AG04450 (cell line): ENCODE results near the gene VSTM4. TPM values are rescaled to one million over a fixed set of nuclear protein-coding genes. Genes with fewer than 3 reads are reported as not detected.

Experiments used
- CTCF ChIA-PET: fragments of 300-600, 350-600 bp; formaldehyde crosslinking; extraction: SDS; loops from one replicate; lab custom pipeline; 2022; ENCODE audit warnings: antibody characterized with exemption, inconsistent platforms; lab: Charles Lee
- POLR2A ChIA-PET: fragments of 350-600 bp; formaldehyde crosslinking; extraction: SDS; loops from one replicate; lab custom pipeline; 2021; ENCODE audit warnings: antibody characterized with exemption, inconsistent platforms; lab: Yijun Ruan, JAX
- DNase-seq: peaks from one replicate; pipeline ENCODE4 v3.0.0-alpha.2; 2011; ENCODE audit warnings: low read depth, low spot score
- H3K27ac ChIP-seq: one replicate; pipeline ENCODE4 v1.5.1; 2012; ENCODE audit warnings: low read depth, low read length, control low read depth
- H3K27me3 ChIP-seq: one replicate; pipeline ENCODE4 v1.6.0; 2012; ENCODE audit warnings: low read length; ENCODE audit not compliant: control insufficient read depth, insufficient read depth
- H3K4me3 ChIP-seq: 2 replicates; pipeline ENCODE4 v1.5.1; 2011; ENCODE audit warnings: mild to moderate bottlenecking, low read depth, low read length, control low read depth
- H3K9me3 ChIP-seq: 2 replicates; pipeline ENCODE4 v1.5.1; 2012; ENCODE audit warnings: low read length; ENCODE audit not compliant: control insufficient read depth, insufficient read depth
- polyA minus RNA-seq: library from RNA; depleted of rRNA, polyadenylated mRNA; stranded (reverse); fragments of >200 nt; gene quantifications from 2 replicates; pipeline ENCODE4 v1.2.3, GENCODE V29; 2011; rRNA and poly(A)+ RNA removed
- polyA plus RNA-seq: library from polyadenylated mRNA; depleted of rRNA; stranded (reverse); fragments of >200 nt; gene quantifications from 2 replicates; pipeline ENCODE4 v1.2.3, GENCODE V29; 2011; rRNA removed
- TF ChIP-seq, protein P1 (sequence below): IDR thresholded peaks from 2 replicates; pipeline ENCODE4 v1.5.1; 2011; ENCODE audit warnings: low read depth, low read length, control low read depth, inconsistent platforms

The VSTM4 gene, protein sequence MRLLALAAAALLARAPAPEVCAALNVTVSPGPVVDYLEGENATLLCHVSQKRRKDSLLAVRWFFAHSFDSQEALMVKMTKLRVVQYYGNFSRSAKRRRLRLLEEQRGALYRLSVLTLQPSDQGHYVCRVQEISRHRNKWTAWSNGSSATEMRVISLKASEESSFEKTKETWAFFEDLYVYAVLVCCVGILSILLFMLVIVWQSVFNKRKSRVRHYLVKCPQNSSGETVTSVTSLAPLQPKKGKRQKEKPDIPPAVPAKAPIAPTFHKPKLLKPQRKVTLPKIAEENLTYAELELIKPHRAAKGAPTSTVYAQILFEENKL
- polyA plus RNA-seq, result 3.6 and 3.9 TPM in 2 replicates
- polyA minus RNA-seq, result 4.0 and 4.3 TPM in 2 replicates

DNA sequence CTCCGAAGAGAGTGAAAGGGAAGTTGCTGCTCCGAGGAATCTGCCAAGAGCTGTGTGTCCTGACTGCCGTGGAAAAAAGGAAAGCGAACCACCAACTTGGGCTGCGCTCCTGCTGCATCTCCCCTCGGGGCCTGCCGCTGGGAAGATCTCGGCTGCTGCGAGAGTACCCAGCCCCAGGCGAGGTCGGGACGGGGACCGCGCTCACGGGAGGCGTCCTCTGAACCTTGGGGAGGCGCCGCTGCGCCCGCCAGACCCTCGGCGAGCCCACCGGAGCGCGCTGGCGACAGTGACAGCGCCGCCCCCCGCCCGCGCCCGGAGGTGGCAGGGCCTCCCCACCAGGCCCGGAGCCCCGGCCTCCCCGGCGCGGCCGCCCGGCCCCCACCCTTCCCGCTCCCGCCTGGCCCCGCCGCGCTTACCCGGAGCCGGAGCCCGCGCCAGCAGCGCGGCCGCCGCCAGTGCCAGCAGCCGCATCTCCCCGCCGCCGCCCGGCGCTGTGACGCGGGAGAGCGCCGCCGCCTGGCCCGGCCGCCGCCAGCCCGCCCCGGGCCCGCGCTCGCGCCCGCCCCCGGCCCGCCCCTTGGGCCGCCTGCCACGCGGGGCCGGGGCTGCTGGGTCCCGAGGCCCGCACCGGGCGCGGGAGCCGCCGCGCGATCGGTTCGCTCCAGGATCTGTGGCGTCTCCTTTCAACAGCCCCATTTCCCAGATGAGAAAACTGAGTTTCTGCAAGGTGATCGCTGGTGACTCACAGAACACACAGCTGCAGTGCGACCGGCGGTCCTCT is at the start of gene VSTM4:
Gene VSTM4 (minus strand): TSS at position 508 of the 781 bp plus-strand sequence. CDS start 37 bp downstream, at position 471.
- peak within 1 kb of the TSS; percentile 70 for H3K4me3 ChIP-seq
- no peaks in the 10 kb centered on the region; the same call in 1 of the 2 replicates for H3K9me3 ChIP-seq
- peaks cover 12% of the 10 kb centered on the region for H3K27me3 ChIP-seq
- TF ChIP-seq, protein P1, sequence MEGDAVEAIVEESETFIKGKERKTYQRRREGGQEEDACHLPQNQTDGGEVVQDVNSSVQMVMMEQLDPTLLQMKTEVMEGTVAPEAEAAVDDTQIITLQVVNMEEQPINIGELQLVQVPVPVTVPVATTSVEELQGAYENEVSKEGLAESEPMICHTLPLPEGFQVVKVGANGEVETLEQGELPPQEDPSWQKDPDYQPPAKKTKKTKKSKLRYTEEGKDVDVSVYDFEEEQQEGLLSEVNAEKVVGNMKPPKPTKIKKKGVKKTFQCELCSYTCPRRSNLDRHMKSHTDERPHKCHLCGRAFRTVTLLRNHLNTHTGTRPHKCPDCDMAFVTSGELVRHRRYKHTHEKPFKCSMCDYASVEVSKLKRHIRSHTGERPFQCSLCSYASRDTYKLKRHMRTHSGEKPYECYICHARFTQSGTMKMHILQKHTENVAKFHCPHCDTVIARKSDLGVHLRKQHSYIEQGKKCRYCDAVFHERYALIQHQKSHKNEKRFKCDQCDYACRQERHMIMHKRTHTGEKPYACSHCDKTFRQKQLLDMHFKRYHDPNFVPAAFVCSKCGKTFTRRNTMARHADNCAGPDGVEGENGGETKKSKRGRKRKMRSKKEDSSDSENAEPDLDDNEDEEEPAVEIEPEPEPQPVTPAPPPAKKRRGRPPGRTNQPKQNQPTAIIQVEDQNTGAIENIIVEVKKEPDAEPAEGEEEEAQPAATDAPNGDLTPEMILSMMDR, result 0 out of 2 replicates have a peak, but pooled peaks have one; percentile 6
- POLR2A ChIA-PET, result interaction anchor here (0.7 kb wide), 1 partner anchor 63 kb away, joined by 4 read pairs; no protein-coding TSS in a partner anchor
- CTCF ChIA-PET, result interaction anchor here (0.6 kb wide), 1 partner anchor 20 kb away, joined by 3 read pairs; no protein-coding TSS in a partner anchor
- DNase-seq, result peak; percentile 15
- H3K27ac ChIP-seq, result peak within 1 kb of the TSS; percentile 47

DNA sequence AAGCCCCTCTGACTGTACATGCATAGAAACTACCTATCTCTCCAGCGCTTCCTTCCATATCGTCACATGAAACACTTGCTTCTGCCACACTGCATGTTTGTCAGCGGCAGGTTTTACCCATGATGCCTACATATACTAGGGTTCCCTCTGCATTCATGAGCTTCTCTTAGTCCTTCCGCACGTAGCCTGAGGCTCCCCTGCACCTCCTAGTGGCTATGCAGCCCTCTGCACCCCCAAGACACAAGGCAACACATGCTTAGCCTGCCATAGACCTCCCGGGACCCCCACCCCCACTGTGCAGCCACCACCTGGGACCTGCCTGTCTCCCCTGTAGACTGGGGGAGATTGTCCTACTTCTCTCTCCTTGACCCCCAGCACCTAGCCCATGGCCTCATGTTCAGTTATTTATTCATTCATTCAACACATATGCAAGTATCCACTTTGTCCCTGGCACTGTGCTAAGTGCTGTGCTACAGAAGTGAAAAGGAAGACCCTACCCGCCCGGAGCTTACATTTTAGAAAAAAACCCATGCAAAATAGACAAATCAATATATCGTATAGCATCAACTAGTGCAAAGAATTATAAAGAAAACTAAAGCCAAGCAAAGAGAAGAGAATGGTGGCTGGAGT is 49.4 kb upstream of the VSTM4 start:
- no peak overlapping the region for H3K27ac ChIP-seq
- no peak overlapping the region for H3K4me3 ChIP-seq
- TF ChIP-seq, protein P1, result peak; percentile 68
- POLR2A ChIA-PET, result no interaction called here
- CTCF ChIA-PET, result interaction anchor here (0.6 to 5.8 kb wide), 19 partner anchors 9 to 507 kb away, joined by 3 to 34 read pairs (median 3); no protein-coding TSS in a partner anchor
- H3K9me3 ChIP-seq, result no peaks in the 10 kb centered on the region; the same call in 1 of the 2 replicates
- no peak for DNase-seq
- no peaks in the 10 kb centered on the region for H3K27me3 ChIP-seq

DNA sequence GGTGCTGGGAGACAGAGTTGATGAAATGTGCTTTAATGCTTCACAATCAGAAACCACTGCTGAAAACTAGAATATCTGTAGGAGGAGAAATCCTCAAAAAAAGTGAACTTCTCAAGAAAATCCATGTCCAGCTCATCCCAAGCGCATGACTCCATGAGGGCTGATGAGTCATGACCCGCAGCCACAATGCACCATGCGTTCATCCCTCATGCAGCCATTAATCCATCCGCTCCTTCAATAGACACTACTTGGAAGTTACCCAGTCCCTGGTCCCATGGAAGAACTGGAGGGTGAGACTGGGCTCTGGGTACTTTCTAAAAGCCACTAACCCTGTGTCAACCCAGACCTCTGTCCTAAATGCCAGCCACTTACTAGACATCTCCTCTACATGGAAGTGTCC is 48.4 kb upstream of the VSTM4 start:
- Histone ChIP-seq H3K4me3 (no peak overlapping the region), H3K27ac (peak overlapping the region; percentile 84), H3K9me3 (no peaks in the 10 kb centered on the region; the same call in 1 of the 2 replicates), H3K27me3 (no peaks in the 10 kb centered on the region)
- ChIA-PET CTCF (interaction anchor here (1.0 to 5.8 kb wide), 9 partner anchors 10 to 506 kb away, joined by 3 to 34 read pairs (median 3); no protein-coding TSS in a partner anchor), POLR2A (no interaction called here)
- TF ChIP-seq, protein P1, result no peak
- DNase-seq, result peak; percentile 67

DNA sequence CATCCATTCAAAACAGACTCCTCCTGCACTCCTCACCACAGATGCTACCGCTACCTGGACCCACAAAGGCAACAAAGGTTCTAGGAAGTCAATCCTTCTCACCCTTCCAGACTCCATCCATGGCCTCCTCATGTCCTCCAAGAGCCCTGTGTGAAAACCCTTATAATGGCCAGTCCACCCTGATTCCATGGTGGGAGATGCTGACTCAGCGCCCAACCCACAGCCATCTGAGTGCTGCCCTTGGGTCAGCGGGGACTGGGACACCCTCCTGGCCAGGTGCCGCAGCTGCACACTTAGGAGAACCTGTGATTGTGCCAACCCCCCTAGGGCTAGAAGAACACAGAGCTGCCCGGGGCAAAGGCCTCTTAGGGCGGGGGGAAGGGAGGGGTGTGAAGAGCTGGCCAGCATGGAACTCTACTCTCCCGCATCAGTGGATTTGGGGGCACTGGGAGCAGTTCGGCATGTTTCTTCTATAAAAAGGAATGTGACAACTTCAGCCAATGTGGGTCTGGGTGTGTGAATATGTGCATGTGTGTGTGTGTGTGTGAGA is 47.5 kb upstream of the VSTM4 start:
- H3K9me3 ChIP-seq, result no peaks in the 10 kb centered on the region; the same call in 1 of the 2 replicates
- ChIA-PET CTCF (interaction anchor here (0.6 to 5.8 kb wide), 7 partner anchors 16 to 505 kb away, joined by 5 to 34 read pairs (median 9); no protein-coding TSS in a partner anchor), POLR2A (interaction anchor here (0.6 kb wide), 1 partner anchor 9 kb away, joined by 3 read pairs; no protein-coding TSS in a partner anchor)
- no peaks in the 10 kb centered on the region for H3K27me3 ChIP-seq
- no peak overlapping the region for H3K27ac ChIP-seq
- H3K4me3 ChIP-seq, result no peak overlapping the region
- no peak for DNase-seq
- TF ChIP-seq, protein P1, result no peak
